ENCODE measurements around the gene OVOL3.

OVOL3 gene

DNA sequence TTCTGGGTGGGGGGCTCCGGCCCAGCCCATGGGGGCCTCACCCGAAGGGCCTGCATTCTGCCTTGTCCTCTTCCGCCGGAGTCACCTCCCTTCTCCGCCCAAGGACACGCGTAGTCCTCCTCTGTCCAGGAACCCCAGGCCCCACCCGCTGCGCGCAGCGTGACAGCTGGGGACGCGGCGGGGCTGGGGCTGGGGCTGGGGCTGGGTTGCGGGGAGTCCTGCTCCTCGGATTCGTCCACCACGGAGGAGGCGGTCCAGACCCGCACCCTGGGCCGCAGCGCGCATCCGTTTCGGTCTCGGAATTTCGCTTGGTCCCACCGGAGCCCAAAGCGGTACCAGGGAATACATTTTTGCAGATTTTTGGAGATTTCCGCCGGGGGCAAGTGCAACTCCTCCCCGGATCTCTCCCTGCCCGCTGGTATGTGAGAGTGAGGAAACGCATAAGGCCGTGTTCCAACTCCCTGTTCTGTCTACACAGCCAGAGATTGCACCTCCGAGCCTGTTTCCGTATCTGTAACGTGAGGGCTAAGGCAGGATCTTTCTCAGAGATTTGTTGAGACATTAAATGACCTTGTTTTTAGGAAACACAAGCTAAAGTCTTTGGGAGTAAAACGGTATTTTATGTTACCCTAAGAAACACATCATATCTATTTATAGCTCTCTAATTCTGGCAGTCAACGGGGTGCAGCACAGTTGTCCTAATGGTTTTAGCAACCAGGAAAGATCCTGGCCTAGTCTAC, 41.6 kb downstream of the OVOL3 start, which contains the start of gene COX7A1:
TSS of gene COX7A1 (minus strand) at position 96 of the 740 bp plus-strand sequence. CDS start at position 56, 40 bp downstream.
- TF ChIP-seq, protein P1, sequence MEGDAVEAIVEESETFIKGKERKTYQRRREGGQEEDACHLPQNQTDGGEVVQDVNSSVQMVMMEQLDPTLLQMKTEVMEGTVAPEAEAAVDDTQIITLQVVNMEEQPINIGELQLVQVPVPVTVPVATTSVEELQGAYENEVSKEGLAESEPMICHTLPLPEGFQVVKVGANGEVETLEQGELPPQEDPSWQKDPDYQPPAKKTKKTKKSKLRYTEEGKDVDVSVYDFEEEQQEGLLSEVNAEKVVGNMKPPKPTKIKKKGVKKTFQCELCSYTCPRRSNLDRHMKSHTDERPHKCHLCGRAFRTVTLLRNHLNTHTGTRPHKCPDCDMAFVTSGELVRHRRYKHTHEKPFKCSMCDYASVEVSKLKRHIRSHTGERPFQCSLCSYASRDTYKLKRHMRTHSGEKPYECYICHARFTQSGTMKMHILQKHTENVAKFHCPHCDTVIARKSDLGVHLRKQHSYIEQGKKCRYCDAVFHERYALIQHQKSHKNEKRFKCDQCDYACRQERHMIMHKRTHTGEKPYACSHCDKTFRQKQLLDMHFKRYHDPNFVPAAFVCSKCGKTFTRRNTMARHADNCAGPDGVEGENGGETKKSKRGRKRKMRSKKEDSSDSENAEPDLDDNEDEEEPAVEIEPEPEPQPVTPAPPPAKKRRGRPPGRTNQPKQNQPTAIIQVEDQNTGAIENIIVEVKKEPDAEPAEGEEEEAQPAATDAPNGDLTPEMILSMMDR (IDR thresholded peaks at IDR 0.05): no peak
- DNase-seq: no peak
- Mint-ChIP-seq H3K27me3 (ENCODE audit: low read depth, poor library complexity) (no peaks in the 10 kb centered on the region), H3K27ac (peak within 1 kb of the TSS; percentile 45), H3K36me3 (ENCODE audit: low read depth) (peaks cover 39% of the 10 kb centered on the region), H3K4me3 (no peak within 1 kb of the TSS), H3K4me1 (peaks cover 26% of the 10 kb centered on the region), H3K9me3 (no peaks in the 10 kb centered on the region)

DNA sequence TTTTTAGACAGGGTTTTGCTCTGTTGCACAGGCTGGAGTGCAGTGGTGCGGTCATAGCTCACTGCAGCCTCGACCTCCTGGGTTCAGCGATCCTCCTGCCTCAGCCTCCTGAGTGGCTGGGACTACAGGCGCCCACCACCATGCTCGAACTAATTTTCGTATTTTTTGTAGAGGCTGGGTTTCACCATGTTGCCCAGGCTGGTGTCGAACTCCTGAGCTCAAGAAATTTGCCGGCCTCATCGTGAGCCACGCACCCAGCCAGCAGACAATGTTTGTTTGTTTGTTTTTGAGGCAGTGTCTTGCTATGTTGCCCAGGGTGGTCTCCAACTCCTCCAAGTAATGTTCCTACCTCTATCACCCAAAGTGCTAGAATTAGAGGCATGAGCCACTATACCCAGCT, 42.2 kb downstream of the OVOL3 start:
- H3K27ac Mint-ChIP-seq: no peak overlapping the region
- peaks cover 35% of the 10 kb centered on the region for H3K36me3 Mint-ChIP-seq (ENCODE audit: low read depth)
- DNase-seq: no peak
- no peak overlapping the region for H3K4me3 Mint-ChIP-seq
- no peaks in the 10 kb centered on the region for H3K27me3 Mint-ChIP-seq (ENCODE audit: low read depth, poor library complexity)
- no peaks in the 10 kb centered on the region for H3K9me3 Mint-ChIP-seq
- peaks cover 32% of the 10 kb centered on the region for H3K4me1 Mint-ChIP-seq
- TF ChIP-seq, protein P1 (IDR thresholded peaks at IDR 0.05): no peak

DNA sequence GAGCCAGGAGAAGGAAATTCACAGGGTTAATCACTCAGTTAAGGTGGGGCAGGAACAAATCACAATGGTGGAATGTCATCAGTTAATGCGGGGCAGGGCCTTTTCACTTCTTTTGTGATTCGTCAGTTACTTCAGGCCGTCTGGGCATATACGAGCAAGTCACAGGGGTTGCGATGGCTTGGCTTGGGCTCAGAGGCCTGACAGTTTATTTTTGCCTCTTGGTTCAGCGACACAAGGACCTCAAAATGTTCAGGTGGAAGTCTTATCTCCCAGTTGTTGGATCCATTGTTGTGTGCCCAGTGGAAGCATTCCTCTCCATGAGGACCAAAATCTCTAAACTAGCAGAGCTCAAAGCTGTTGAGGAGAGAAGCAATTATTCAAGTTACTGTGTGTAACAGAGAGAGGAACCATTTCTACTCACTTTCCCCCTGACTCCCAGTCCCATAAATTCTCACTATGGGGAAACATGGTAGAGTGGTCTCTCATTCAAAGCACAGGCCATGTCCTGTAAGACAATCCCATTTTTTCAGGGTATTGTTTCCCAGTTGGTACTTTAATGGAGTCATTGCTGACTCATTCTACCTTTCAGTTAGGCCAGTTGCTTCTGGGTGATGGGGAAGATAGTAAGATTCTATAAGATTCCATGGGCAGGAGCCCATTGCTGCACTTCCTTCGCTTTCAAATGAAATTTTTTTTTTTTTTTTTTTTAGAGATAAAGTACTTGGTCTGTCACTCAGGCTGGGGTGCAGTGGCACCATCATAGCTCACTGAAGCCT, 50.1 kb downstream of the OVOL3 start:
- peaks cover 3% of the 10 kb centered on the region for H3K27me3 Mint-ChIP-seq (ENCODE audit: low read depth, poor library complexity)
- TF ChIP-seq, protein P1 (IDR thresholded peaks at IDR 0.05): no peak
- DNase-seq: no peak
- peak overlapping the region; percentile 66 for H3K27ac Mint-ChIP-seq
- H3K36me3 Mint-ChIP-seq (ENCODE audit: low read depth): peaks cover 34% of the 10 kb centered on the region
- no peak overlapping the region for H3K4me3 Mint-ChIP-seq
- no peaks in the 10 kb centered on the region for H3K9me3 Mint-ChIP-seq
- H3K4me1 Mint-ChIP-seq: peaks cover 51% of the 10 kb centered on the region

Data from nephron progenitor cell (in vitro differentiated cells).